Brain microvascular endothelial cell (primary cell): ENCODE measurements around the gene CYTH4.
A peak's percentile ranks its signal among the peaks of the same experiment; 100 is the strongest.

Experiments
- DNase-seq: peaks from one replicate; pipeline ENCODE4 v3.0.0-alpha.2; 2020
- H3K27ac ChIP-seq: fragments of 250-450 bp; sonication (Bioruptor Pico); 2 replicates; pipeline ENCODE4 v1.5.1; 2020; ENCODE audit warnings: mild to moderate bottlenecking, moderate library complexity
- H3K27me3 ChIP-seq: fragments of 250-450 bp; sonication (Bioruptor Pico); replicated peaks from 2 replicates; pipeline ENCODE4 v1.5.1; 2020; ENCODE audit warnings: mild to moderate bottlenecking
- H3K36me3 ChIP-seq: fragments of 250-450 bp; sonication (Bioruptor Pico); replicated peaks from 2 replicates; pipeline ENCODE4 v1.5.1; 2020; ENCODE audit warnings: mild to moderate bottlenecking
- H3K4me3 ChIP-seq: 2 replicates; pipeline ENCODE4 v1.5.1; 2011; ENCODE audit warnings: low read depth, mild to moderate bottlenecking, control low read depth, low read length, moderate library complexity
- CTCF ChIP-seq: IDR thresholded peaks from 2 replicates; pipeline ENCODE4 v1.5.1; 2011; ENCODE audit warnings: low read depth, mild to moderate bottlenecking, moderate library complexity, low read length, control low read depth, inconsistent platforms; ENCODE audit errors: missing control alignments
- in situ Hi-C: cut with HindIII; loops from 2 replicates; pipeline ENCODE4 v1.10.0; 2017; ENCODE audit warnings: low sequenced_read_pairs, low pct_ligation_motif_present

CYTH4 gene

GRCh38 chr22:37283393-37283937 lies 1.2 kb downstream of the CYTH4 start:
- TF ChIP-seq CTCF = peak; percentile 26
- Histone ChIP-seq H3K27me3 (no peaks in the 10 kb centered on the region), H3K36me3 (no peaks in the 10 kb centered on the region), H3K4me3 (no peak overlapping the region), H3K27ac (no peak overlapping the region)
- DNase-seq = no peak
- in situ Hi-C loops = no loop called here

- in situ Hi-C loops = no loop called here
- H3K4me3 ChIP-seq = no peak overlapping the region
- no peak overlapping the region for H3K27ac ChIP-seq
- no peaks in the 10 kb centered on the region for H3K36me3 ChIP-seq
- H3K27me3 ChIP-seq = no peaks in the 10 kb centered on the region
- TF ChIP-seq CTCF = no peak
- no peak for DNase-seq
Observed at GRCh38 chr22:37284126-37284804, 2.0 kb downstream of the CYTH4 start.

GRCh38 chr22:37284805-37285355 lies 2.6 kb downstream of the CYTH4 start:
- no peaks in the 10 kb centered on the region for H3K36me3 ChIP-seq
- no peak overlapping the region for H3K4me3 ChIP-seq
- in situ Hi-C loops = no loop called here
- DNase-seq = no peak
- no peaks in the 10 kb centered on the region for H3K27me3 ChIP-seq
- H3K27ac ChIP-seq = no peak overlapping the region
- TF ChIP-seq CTCF = no peak

- no peak overlapping the region for H3K27ac ChIP-seq
- TF ChIP-seq CTCF = no peak
Observed at GRCh38 chr22:37285937-37286336, 3.6 kb downstream of the CYTH4 start.

GRCh38 chr22:37287550-37287951 lies 5.2 kb downstream of the CYTH4 start:
- H3K27ac ChIP-seq = no peak overlapping the region
- H3K4me3 ChIP-seq = no peak overlapping the region
- TF ChIP-seq CTCF = no peak
- in situ Hi-C loops = no loop called here
- H3K27me3 ChIP-seq = no peaks in the 10 kb centered on the region
- H3K36me3 ChIP-seq = no peaks in the 10 kb centered on the region
- DNase-seq = no peak

More at GRCh38 chr22:37285937-37286336, 3.6 kb downstream of the CYTH4 start:
- Histone ChIP-seq H3K27me3 (no peaks in the 10 kb centered on the region), H3K36me3 (no peaks in the 10 kb centered on the region), H3K4me3 (no peak overlapping the region)
- in situ Hi-C loops = no loop called here
- no peak for DNase-seq
